CD4-positive, alpha-beta T cell treated with Interleukin-1 beta for 1 hour (primary cell): ENCODE data around the gene UROS.

Experiments
- DNase-seq, 2 donors: peaks; one replicate each; pipeline ENCODE4 v3.0.0-alpha.2; 2020 to 2022

UROS gene

DNA sequence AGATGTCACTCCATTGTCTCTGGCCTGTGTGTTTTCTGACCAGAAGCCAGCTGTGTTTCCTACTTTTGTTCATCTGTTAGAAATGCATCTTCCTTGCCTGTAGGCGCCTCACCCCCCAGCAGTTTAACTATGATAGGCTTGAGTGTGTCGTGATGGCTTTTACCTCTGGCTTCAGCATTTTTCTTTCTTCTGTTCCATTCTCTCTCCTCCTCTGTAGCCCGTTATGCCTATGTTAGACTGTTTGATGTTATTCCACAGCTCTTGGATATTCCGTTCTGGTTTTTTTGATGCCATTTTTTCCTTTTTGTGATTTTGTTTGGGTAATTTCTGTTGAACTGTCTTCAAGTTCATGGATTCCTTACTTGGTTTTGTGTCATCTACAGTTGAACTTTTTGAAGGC lies 65.3 kb downstream of the UROS start:
- DNase-seq, result no peak

DNA sequence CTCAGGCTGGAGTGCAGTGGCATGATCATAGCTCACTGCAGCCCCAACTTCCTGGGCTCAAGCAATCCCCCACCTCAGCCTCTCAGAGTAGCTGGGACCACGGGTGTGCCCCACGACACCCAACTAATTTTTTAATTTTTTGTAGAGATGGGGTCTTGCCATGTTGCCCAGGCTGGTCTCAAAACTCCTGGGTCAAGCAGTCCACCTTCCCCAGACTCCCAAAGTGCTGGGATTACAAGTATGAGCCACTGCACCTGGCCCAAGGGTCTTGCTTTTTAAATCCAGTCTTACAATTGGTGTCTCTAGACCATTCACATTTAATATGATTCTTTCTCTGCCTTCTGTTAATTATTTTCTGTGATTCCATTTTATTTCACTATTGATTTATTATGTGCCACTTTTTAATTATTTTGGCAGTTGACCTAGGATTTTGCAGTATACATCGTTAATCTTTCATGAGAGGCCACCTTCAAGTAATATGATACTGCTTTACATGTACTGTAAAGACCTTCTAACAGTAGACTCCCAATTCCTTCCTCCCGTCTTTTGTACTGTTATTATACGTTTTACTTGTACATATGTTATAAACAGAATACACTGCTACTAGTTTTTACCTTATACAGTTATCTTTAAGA lies 66.1 kb downstream of the UROS start:
- no peak for DNase-seq

DNA sequence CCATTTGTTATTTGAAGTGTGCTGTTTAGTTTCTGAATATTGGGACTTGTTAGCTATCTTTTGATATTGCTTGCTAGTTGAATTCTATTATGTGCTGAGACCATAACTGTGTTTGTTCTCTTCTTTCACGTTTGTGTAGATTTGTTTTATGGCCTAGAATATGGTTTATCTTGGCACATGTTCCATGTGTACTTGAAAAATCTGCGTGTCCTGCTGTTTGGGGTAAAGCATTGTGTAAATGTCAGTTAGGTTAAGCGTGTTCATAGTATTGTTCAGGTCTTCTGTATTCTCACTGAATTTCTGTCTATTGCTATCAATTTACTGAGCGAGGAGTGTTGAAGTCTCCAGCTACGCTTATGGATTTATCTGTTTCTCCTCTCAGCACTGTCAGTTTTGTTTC lies 66.9 kb downstream of the UROS start:
- DNase-seq, result no peak

DNA sequence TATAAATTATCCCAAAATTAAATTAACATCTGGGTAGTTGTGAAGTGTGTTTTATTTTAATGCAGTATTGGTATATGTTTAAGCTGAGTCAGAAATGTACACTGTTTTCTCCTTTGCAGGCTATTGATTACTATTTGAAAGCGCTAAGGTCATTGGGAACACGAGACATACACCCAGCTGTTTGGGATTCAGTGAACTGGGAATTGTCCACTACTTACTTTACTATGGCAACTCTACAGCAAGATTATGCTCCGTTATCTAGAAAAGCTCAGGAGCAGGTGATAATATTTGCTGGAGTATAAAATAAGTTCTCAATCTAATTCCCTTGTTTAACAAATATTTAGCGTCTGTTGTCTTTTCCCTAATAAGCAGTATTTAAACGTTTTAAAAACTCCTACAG lies 75.6 kb downstream of the UROS start:
- no peak for DNase-seq

DNA sequence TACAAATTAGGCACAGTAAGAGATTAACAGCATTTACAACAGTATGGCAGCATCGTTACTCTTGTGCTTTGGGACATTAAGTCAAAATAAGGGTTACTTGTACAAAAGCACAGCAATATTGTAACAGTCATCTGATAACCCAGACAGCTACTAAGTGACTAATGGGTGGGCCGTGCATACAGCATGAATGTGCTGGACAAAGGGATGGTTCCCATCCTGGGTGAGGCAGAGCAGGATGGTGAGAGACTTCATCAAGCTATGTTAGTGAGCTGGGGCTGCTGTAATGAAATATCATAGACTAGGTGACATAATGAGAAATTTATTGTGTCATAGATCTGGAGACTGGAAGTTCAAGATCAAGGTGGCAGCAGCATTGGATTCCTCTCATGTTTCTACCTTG lies 78.1 kb downstream of the UROS start:
- no peak for DNase-seq

DNA sequence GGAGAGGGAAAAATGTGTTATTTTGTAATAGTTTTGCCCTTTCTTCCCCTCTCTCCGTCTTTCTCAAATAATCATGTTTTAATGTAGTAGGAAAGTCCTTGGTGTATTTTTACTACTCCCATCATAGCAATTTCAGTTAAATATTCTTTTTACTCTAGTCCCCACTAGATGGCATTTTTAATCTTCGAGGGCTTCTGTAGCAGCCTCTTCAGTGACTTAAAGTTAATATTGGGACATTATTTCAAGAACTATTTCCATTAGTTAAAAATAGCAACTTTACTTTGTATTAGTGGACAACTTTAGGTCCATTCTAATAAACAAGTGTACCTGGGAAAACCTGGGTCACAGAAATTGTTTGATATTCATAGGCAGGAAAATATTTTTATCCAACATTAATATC lies 80.6 kb downstream of the UROS start:
- DNase-seq, result no peak

DNA sequence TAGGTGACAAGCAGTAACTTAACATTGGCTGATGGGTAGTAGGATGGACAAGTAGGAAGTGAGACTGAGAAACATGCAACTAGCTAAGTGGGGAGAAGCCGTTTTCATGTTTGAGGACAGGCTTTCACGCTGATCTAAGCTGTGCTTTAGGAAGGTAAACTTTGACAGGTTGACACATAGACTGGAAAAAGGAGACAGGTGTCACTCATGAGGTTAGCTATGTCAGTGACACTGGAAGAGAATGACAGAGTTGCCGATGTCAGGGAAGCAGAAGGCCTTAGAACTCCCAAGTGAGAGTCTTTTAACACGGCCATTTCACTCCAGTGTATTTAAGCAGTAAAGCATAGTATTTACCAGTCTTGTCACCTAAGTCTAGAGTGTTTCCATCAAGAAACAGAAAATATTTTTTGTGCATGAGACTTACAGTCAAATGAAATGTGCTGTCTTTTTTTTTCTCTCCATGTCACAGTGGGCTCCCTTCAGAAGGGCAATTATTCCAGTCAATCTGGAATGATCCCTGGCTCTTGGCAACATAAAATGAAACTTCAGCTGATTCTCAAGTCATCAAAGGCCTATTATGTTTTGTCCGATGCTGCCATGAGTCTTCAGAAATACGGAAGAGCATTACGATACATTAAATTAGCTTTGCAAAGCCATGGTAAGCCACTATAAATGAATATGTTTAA lies 82.9 kb downstream of the UROS start:
- DNase-seq, result no peak
